Skin epidermis (tissue), 12 donors: ENCODE measurements around the gene COLQ.
A peak's percentile ranks its signal among the peaks of the same experiment; 100 is the strongest.

Experiments
- H3K27ac ChIP-seq, 21 experiments: fragments of 200-600 bp; sonication (generic) in 11 of 21; one replicate each; pipeline ENCODE4 v1.5.0; 2020; ENCODE audit warnings: mild to moderate bottlenecking in 3 of 21, inconsistent platforms in 2 of 21, moderate library complexity in 2 of 21
- H3K4me3 ChIP-seq, 7 experiments: fragments of 200-600 bp; sonication (generic) in 2 of 7; one replicate each; pipeline ENCODE4 v1.5.0; 2020; ENCODE audit warnings: inconsistent platforms in 2 of 7, mild to moderate bottlenecking in 2 of 7, moderate library complexity in 1 of 7

The COLQ gene

DNA sequence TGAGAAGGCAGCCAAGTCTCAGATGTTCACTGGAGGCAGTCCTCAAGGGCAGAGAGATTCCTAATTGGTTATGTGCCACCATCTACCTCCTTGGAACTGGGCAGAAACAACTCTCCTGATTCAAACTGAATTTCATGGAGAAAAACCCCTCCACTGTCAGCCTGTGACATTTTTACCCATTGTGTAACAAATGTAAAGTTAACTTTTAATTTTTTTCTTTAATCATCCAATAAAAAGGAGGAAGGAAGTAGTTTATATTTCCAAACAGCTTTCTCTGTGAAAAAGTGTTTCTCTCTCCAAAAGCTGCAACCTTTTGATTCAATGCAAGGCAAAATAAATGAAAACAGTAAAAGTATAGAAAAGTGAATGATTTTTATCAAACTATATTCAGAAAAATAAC lies 510 bp upstream of the COLQ start:
- no peak overlapping the region for H3K27ac ChIP-seq
- H3K4me3 ChIP-seq = no peak overlapping the region

DNA sequence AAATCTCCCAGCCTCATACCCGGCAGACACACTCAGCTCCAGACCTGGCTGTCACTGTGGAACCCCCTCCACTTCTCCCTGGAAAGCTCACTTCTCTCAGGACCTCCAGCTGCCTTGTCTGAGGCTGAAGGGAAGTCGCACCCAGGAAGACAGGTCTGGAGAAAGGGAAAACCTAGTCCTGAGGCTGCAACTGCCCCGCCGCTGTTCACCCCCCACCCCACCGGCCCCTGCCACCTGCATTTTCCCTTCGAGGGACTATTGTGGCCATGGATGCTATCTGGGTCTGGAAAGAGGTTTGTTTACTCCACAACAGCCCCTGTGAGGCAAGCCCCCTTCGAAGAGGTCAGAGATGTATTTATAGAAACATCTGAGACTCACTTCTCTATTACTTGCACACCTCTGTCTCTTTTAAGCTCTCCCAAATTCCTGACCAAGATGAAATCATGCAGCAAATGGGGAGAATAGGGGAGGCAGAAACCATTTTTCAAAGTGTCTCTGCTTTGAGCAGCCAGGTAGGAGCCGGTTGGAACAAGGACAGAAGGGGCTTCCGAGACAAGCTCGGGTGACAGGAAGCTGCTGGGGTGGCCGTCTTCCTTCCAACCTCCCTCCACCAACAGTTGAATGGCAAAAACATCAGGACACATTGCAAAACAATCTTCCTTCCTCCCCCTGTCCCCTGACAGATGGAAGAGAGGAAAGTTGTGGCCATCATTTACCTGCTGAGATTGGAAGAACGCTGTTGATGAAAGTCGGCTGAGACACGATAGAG lies 518 bp downstream of the COLQ start:
- H3K27ac ChIP-seq = peak overlapping the region in 1 of 21 experiments; percentile 6
- no peak overlapping the region for H3K4me3 ChIP-seq

DNA sequence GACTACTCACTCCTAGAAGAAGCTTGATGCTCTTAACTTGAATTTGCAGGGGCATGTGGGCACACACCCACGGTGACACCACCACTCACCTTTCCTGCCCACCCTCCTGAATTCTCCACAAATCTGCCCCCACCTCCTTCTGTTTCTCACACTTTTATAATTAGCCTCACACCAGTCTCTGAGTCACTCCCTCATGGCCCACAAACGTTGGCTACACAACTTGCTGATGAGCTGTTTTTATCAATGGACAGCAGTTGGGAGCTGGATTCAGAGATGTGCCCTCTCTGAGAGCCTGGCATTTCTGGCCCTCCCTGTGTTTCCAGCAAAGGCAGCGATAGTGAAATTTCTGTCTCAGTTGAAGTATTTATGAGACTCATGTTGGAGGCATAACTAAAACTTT lies 1.3 kb downstream of the COLQ start:
- Histone ChIP-seq H3K4me3 (no peak overlapping the region), H3K27ac (peak overlapping the region in 1 of 21 experiments; percentile 6)

DNA sequence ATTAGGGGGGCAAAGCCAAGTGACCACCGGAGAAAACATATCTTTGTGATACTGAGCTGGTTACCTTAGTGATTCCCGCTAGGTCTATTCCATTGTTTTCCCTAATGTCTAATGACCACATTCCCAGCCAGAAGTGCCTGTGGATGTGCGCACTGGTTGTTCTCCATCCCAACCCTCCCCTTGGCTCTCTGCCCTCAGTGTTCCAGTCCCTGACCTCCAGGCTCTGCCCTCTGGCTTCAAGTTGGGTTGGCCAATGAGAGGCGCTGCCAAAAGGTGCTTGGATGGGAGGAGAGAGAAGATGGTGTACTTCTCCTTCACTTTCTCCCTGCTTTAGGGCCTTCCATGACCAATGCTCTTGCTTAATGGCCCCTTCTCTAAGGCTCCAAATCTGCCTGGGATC lies 2.4 kb downstream of the COLQ start:
- Histone ChIP-seq H3K4me3 (no peak overlapping the region), H3K27ac (no peak overlapping the region)

DNA sequence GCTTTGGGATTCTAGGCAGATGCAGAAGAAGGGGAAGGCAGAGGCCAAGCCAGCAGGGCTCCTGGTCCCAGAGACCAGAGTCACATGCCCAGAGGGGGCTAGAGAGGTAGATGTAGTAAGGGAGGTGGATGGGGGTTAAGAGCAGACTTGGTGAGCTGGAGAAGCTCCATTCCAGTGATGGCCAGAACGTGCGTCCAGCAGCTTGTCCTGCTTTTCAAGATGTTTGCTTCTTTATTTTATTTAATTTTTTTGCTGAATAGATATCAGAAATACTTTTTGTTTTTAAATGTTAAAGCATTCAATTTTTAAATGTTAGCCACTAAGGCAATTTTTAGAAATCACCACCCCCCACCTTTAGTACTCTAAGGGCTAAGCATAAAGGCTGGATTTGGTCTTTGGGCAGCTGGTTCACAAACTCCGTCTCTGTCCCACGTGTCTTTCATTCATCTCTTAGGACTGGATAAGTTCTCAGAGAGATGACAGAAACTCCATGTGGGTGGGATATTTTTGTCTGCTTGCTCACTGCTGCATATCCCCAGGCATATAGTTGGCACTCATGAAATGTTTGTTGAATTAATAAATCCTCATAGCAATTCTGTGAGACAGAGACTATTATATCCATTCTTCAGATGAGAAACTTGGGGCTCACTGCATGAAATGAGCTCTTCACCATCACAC lies 6.7 kb downstream of the COLQ start:
- Histone ChIP-seq H3K4me3 (no peak overlapping the region), H3K27ac (no peak overlapping the region)

DNA sequence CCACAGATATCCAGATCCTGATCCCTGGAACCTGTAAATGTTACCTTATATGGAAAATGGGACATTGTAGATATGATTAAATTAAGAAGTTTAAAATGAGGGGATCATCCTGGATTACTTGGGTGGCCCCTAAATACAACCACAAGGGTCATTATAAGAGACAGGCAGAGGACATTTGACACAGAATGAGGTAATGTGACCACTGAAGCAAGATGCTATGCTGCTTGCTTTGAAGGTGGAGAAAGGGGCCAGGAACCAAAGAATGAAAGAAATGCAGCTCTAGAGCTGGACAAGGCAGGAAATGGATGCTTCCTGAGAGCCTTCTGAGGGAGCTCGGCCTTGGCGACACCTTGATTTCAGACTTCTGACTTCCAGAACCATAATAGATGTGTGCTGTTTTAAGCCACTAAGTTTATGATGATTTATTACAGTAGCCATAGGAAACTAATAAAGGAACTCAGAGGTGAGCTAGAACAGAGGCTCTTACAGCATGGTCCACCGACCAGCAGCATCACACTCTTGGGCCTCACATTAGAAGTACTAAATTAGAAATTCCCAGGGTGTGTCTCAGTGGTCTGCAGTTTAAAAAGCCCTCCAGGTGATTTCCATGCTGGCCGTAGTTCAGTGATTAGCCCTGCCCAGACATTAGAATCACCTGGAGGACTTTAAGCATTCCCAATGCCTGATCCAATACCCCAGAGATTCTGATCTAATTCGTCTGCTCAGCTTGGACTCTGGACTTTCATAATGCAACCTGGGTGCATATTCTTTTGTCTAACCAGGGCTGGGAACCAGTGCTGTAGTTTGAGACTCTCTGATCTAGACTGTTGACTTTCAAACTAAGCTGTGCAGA lies 7.5 kb downstream of the COLQ start:
- Histone ChIP-seq H3K4me3 (no peak overlapping the region), H3K27ac (no peak overlapping the region)

DNA sequence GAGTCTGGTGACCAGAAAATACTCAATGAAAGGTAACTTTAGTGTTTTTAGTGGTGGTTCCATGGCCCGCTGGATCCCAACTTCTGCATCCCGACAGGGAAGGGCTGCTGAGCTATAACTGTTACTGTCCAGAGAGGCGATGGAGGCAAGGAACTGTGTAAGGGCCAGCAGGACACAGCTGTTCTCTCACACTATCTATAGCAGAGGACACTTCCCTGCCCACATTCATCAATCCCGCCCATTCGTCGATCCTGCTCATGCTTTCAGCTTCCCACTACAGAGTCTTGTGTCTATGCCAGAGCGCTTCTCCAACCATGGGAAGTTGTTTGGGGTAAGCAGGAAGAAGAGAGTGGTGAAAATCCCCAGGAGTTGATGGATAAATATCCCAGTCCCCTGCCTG lies 8.4 kb downstream of the COLQ start:
- Histone ChIP-seq H3K4me3 (no peak overlapping the region), H3K27ac (no peak overlapping the region)

DNA sequence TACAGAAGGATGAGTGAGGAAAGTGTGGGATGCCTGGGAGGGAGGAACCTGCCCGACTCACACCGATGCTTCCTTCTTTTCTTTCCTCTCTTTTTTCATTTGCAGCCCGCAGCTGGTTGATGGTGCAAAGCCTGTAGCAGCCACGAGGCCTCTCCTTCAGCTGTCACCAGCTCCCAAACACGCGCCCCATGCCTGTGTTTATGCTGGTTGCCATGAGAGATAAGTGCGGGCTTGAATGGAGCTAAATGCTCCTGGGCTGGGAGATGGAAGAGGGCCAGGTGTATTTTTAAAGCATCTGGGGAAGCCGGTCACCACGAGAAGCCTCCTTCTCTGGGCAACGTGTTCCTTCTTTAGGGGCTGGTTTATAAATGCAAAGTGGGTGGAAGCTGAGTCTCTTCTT lies 9.3 kb downstream of the COLQ start:
- Histone ChIP-seq H3K27ac (no peak overlapping the region), H3K4me3 (no peak overlapping the region)

DNA sequence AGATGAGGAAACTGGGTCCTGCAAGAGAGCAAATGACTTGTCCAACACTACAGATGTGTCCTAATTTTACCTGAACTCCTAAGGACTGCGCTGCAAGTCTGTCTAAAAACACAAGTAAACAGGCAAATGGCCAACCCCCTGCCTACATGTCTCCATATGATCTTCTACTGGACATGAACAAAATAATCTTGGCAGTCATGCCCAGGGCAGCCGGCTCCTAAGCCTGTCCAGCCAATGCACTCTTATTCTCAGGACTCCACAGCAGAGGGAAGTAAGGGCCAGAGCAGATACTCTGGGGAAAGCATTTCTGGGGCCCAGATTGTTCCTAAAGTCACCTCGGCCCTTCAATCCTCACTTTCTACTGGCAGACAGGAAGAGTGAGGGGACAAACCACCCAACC lies 10.3 kb downstream of the COLQ start:
- Histone ChIP-seq H3K27ac (no peak overlapping the region), H3K4me3 (no peak overlapping the region)

DNA sequence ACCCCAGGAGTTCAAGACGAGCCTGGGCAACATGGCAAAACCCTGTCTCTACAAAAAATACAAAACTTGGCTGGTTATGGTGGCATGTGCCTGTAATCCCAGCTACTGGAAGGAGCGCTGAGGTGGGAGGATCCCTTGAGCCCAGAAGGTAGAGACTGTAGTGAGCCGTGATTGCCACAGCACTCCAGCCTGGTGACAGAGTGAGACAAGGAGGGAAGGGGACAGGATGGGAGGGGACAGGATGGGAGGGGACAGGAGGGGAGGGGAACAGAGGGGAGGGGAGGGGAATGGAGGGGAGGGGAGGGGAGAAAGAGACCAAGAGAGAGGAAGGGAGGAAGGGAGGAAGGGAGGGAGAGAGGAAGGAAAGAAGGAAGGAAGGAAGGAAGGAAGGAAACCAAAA lies 11.0 kb downstream of the COLQ start:
- no peak overlapping the region for H3K27ac ChIP-seq

DNA sequence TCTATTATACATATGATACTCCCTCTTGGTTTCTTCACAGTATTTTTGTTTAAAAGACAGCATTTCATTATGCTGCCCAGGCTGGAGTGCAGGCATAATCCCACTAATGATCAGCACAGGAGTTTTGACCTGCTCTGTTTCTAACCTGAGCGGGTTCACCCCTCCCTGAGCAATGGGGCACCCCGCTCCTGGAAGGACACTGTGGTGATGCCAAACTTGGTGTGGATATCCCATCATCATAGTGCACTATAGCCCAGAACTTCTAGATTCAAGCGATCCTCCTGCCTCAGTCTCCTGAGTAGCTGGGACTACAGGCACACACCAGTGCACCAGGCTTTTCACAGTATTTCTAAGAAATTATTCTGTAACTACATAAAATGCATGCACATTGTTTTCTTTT lies 14.9 kb downstream of the COLQ start:
- no peak overlapping the region for H3K27ac ChIP-seq
- no peak overlapping the region for H3K4me3 ChIP-seq

More for the DNA sequence above, 11.0 kb downstream of the COLQ start:
- H3K4me3 ChIP-seq = no peak overlapping the region

DNA sequence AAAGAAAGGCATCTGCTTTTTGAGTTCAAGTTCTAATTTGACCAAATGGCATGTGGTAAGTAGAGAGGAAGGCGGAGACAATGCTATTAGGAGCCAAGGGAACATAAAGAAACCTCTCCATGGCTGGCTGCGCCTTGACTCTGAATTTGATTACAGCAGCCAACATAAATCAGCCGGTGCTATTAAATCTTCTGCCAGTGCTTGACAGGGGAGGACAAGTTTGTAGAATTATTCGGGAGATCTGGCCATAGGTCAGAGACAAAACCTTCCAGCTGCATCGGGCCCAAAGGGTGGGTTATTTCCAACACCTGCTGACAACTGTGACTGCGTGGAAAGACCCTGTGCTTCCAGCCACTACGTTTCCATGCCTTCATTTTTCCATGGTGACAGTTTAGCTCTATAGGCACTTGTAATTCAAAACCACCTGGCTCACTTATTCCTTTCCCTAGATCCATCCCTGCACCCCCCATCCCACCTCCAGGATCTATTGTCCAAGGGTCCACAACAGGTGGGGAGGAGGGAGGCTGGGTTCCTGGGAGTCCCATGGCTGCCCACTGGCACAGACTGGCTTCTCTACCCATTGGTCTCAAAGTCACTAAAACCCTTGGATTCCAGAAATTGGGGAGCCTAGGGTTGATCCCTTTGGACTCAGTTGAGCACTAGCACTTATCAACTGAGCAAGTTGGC lies 15.9 kb downstream of the COLQ start:
- Histone ChIP-seq H3K27ac (no peak overlapping the region), H3K4me3 (no peak overlapping the region)

DNA sequence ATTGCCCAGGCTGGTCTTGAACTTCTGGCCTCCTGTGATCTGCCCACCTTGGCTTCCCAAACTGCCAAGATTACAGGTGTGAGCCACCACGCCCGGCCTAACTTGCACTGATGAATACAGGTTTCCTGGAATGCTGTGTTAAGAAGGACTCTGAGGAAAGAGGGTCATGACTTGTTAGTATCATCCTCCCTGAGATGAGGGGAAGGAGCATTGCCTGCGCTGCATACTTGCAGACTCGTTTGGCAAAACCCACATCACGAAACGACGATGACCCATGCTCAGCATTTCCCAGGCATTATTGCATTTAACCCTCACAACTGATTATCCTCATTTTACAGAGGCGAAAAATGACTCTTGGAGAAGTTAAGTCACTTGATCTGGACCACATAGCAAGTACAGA lies 18.9 kb downstream of the COLQ start:
- H3K27ac ChIP-seq = no peak overlapping the region
- H3K4me3 ChIP-seq = no peak overlapping the region

DNA sequence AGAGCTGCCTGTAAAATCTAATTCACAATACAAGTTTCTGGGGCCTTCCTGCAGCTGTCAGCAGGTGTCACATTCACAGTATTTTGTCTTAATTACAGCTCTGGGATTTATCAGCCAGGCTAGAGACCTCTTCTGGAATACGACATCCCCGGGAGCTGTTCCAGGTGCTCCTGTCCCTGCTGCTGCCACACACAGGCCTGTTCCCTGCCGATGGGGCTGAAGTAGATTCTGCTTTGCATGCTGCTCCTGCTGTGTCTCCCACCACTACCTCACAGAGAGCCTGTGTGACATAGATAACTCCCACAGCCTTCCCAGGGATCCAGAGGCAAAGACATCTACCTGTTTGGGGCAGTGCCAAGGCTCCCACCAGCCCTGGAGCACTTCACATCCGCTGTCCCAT lies 20.4 kb downstream of the COLQ start:
- Histone ChIP-seq H3K27ac (no peak overlapping the region), H3K4me3 (no peak overlapping the region)

DNA sequence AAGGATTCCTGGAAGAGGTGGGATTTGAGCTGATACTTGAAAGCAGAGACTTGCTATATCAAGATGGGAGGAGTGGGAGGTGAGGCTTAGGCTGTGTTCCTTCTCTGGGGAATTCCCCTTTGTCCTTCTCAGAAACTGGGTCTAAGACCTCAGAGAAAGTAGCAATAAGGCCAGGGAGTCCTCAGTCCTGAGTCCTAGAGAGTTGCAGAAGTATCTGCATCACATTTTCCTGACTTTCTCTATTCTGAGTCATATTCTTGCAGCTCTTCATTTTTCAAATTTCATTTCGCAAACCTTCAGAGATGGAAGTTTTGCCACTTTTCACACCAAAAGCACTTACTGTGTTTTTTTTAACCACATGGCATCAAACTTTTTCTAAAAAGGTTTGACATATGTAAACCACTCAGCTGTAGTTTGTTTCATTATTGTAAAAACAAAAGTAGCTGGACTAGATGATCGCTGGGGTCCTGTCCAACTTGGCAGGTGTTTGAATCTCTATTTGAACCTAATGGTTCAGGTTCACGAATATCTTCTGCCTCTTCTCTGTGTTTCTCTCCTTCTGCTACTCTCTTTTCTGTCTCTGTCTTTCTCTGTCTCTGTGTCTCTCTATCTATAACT lies 21.3 kb downstream of the COLQ start:
- Histone ChIP-seq H3K27ac (peak overlapping the region in 5 of 21 experiments; percentile 8 to 66 (median 46)), H3K4me3 (no peak overlapping the region)

DNA sequence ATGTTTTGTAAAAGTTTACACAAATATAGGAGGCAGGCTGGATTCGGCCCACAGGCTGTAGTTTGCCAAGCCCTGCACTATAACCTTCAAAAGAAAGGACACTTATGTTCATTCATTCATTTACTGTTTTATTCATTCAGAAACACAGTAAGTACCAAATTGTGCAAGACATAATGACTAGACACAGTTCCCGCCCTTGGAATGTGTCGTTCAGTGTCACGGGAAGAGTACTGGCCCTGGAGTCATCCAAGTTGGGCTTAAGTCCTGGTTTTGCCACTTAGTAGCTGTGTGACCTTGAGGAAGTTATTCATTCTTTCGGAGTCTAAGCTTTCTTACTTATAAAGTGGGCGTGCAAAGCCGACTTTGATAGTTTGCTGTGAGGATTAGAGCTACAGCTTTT lies 22.0 kb downstream of the COLQ start:
- Histone ChIP-seq H3K4me3 (no peak overlapping the region), H3K27ac (peak overlapping the region in 4 of 21 experiments; percentile 9 to 66 (median 50))

DNA sequence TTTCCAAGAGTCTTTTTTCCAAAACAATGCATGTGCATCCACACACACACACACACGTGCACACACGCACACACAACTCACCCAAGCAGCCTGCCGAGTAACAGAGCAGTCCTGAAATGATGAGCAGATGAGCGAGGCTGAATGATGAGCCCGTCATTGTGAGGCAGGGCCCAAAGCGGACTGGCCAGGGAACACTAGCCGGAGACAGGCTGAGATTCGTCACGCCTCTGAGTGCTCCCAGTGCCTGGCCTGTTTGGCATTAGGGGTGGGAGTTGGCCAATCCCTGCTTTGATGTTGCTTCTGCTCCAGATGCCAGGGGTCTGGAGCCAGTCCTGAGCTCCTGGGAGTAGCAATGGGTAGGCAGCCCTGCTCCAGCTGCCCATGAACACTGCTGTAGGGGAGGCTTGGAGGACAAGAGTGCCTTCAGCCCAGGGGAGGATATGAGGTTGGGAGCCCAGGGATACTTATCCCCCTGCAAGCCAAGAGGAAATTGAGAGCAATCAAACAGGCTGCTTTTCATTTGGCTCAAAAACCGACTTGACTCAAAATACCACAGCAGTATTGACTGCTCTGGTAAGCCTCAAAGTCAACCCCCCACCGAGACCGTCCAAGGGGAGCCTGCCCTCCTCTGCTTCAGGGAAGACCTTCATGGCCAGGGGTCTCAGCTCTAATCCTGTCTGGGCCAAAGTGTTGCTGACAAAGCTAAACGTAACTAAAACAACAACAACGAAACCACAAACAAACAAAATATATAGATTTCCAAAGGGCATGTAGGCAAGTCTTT lies 22.9 kb downstream of the COLQ start:
- H3K27ac ChIP-seq = peak overlapping the region in 1 of 21 experiments; percentile 22
- H3K4me3 ChIP-seq = no peak overlapping the region

DNA sequence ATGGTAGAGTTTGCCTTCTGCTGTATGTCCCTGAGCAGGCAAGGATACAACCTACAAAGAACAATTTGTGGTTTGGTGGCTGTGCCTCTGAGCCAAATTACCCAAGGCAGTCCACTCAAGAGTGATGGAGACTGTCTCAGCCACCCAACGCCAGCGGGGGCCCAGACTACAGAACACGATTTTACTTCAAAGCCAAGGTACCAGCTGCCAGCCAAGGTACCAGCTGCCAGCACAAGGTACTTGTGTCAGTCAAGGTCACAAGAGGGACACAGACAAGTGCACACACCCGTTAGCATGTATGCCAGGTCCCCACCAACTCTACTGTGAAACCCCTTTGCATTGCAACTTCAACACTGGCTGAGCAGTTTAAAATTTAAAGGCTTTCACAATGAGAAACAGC lies 23.5 kb downstream of the COLQ start:
- peak overlapping the region in 2 of 21 experiments; percentile 22 to 32 for H3K27ac ChIP-seq
- H3K4me3 ChIP-seq = no peak overlapping the region

DNA sequence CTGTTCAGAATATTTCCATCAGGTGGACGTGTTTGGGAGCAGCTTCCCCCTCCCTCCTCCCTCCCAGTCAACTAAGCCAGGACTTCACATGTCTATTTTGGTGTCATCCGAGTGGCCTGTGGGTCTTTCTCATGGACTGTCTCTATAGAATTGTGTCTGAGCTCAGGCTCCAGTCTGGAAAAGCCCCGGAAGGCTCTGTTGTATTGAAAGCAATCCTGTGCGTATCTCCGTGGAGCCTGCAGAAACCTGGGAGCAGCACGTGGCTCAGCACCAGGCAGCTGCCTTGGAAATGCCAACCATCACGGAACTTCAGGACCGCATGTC lies 25.2 kb downstream of the COLQ start:
- H3K27ac ChIP-seq = no peak overlapping the region

More for the DNA sequence above, 25.2 kb downstream of the COLQ start:
- no peak overlapping the region for H3K4me3 ChIP-seq
